HepG2 (cell line): ENCODE results near the gene PPP1R7.

Source experiments
- HNF1A ChIP-seq, 2 experiments: sonication (generic) in 1 of 2; formaldehyde crosslinking in 1 of 2; IDR thresholded peaks; 2 replicates each; pipeline versions ENCODE4 v1.4.0 to v1.6.1; 2016 to 2020; ENCODE audit warnings: borderline replicate concordance in 1 of 2, low read depth in 1 of 2, mild to moderate bottlenecking in 1 of 2, missing genetic modification reagents in 1 of 2
- HNF4A ChIP-seq: sonication (generic); formaldehyde crosslinking; IDR thresholded peaks from 2 replicates; pipeline ENCODE4 v1.4.0; 2020; ENCODE audit warnings: missing genetic modification reagents
- KDM2A ChIP-seq: sonication (generic); formaldehyde crosslinking; IDR thresholded peaks from 2 replicates; pipeline ENCODE4 v1.4.0; 2020; ENCODE audit warnings: low read depth, missing genetic modification reagents, borderline replicate concordance
- PHB2 ChIP-seq: fragments of 450-650 bp; IDR thresholded peaks from 2 replicates; pipeline ENCODE4 v1.6.1; 2018; ENCODE audit not compliant: partially characterized antibody
- POLR2A ChIP-seq, 2 experiments: IDR thresholded peaks; 2 replicates each; pipeline ENCODE4 v1.6.1; 2011; ENCODE audit warnings: low read depth in 2 of 2, low read length in 2 of 2, mild to moderate bottlenecking in 1 of 2, moderate library complexity in 1 of 2; ENCODE audit not compliant: insufficient read depth in 1 of 2
- POLR2AphosphoS5 ChIP-seq: IDR thresholded peaks from 2 replicates; pipeline ENCODE4 v1.6.1; 2012; ENCODE audit warnings: low read depth, low read length
- REST ChIP-seq, 2 experiments: IDR thresholded peaks; 2 replicates each; pipeline ENCODE4 v1.6.1; 2011 to 2012; ENCODE audit warnings: low read length in 2 of 2, borderline replicate concordance in 1 of 2, low read depth in 1 of 2, mild to moderate bottlenecking in 1 of 2, moderate library complexity in 1 of 2
- TCF7 ChIP-seq: sonication (generic); IDR thresholded peaks from 2 replicates; pipeline ENCODE4 v1.6.1; 2016; ENCODE audit warnings: antibody characterized with exemption, low read depth
- XRCC5 ChIP-seq: fragments of 200-400 bp; formaldehyde crosslinking; optimal IDR thresholded peaks from 2 replicates; pipeline ENCODE3; 2017; ENCODE audit warnings: mild to moderate bottlenecking, low read length
- ZBTB40 ChIP-seq, 2 experiments: fragments of 450-650 bp in 1 of 2; sonication (generic) in 1 of 2; formaldehyde crosslinking in 1 of 2; IDR thresholded peaks; 2 replicates each; pipeline versions ENCODE4 v1.6.1 to v1.8.0; 2016 to 2022; ENCODE audit warnings: antibody characterized with exemption in 1 of 2, mild to moderate bottlenecking in 1 of 2, missing genetic modification reagents in 1 of 2
- ZNF296 ChIP-seq: sonication (generic); formaldehyde crosslinking; conservative IDR thresholded peaks from 2 replicates; pipeline ENCODE4 v1.5.0; 2020; ENCODE audit warnings: mild to moderate bottlenecking, missing genetic modification reagents
- TF ChIP-seq, protein P1 (sequence below): sonication (generic); formaldehyde crosslinking; IDR thresholded peaks from 2 replicates; pipeline ENCODE4 v1.5.0; 2020; ENCODE audit warnings: mild to moderate bottlenecking, missing genetic modification reagents, moderate library complexity
- TF ChIP-seq, protein P2 (sequence below): sonication (generic); formaldehyde crosslinking; IDR thresholded peaks from 2 replicates; pipeline ENCODE4 v1.5.0; 2020; ENCODE audit warnings: missing genetic modification reagents, mild to moderate bottlenecking, borderline replicate concordance

DNA sequence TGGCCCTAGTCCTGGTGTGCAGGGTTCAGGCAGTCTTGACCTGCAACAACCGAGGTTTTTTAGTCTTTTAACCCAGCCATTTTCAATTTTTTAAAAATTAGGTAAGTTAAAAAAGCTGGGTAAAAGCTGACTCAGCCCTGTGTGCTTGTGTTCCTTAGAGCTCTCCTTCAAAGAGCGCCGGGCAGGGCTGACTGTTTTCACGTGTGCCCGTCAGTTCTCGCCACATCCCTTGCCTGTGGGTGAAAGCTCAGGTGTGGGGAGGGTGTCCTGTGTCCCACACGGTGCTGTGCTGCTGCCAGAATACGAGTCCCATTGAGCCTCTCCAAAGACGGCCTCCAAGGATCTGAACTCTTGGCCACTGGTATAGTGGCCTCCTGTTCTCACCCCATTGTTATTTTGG, 33.0 kb downstream of the PPP1R7 start:
- TF ChIP-seq POLR2AphosphoS5: no peak
- TF ChIP-seq HNF4A (CRISPR knock-in tag): no peak
- no peak for TF ChIP-seq TCF7
- TF ChIP-seq, protein P1, sequence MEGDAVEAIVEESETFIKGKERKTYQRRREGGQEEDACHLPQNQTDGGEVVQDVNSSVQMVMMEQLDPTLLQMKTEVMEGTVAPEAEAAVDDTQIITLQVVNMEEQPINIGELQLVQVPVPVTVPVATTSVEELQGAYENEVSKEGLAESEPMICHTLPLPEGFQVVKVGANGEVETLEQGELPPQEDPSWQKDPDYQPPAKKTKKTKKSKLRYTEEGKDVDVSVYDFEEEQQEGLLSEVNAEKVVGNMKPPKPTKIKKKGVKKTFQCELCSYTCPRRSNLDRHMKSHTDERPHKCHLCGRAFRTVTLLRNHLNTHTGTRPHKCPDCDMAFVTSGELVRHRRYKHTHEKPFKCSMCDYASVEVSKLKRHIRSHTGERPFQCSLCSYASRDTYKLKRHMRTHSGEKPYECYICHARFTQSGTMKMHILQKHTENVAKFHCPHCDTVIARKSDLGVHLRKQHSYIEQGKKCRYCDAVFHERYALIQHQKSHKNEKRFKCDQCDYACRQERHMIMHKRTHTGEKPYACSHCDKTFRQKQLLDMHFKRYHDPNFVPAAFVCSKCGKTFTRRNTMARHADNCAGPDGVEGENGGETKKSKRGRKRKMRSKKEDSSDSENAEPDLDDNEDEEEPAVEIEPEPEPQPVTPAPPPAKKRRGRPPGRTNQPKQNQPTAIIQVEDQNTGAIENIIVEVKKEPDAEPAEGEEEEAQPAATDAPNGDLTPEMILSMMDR: no peak
- TF ChIP-seq ZNF296 (CRISPR knock-in tag): no peak
- no peak for TF ChIP-seq POLR2A (IDR thresholded peaks at IDR 0.05; ENCODE audit: insufficient read depth in 1 of 2, low read depth in 2 of 2, low read length in 2 of 2)
- TF ChIP-seq REST (IDR thresholded peaks at IDR 0.05; ENCODE audit: borderline replicate concordance in 1 of 2, low read depth in 1 of 2, low read length in 2 of 2): no peak
- no peak for TF ChIP-seq HNF1A (IDR thresholded peaks at IDR 0.05; ENCODE audit: low read depth)
- no peak for TF ChIP-seq HNF1A (CRISPR knock-in tag; IDR thresholded peaks at IDR 0.05; ENCODE audit: borderline replicate concordance)
- TF ChIP-seq, protein P2, sequence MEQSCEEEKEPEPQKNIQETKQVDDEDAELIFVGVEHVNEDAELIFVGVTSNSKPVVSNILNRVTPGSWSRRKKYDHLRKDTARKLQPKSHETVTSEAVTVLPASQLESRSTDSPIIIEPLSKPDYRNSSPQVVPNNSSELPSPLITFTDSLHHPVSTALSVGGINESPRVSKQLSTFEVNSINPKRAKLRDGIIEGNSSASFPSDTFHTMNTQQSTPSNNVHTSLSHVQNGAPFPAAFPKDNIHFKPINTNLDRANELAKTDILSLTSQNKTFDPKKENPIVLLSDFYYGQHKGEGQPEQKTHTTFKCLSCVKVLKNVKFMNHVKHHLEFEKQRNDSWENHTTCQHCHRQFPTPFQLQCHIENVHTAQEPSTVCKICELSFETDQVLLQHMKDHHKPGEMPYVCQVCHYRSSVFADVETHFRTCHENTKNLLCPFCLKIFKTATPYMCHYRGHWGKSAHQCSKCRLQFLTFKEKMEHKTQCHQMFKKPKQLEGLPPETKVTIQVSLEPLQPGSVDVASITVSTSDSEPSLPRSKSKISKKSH (CRISPR knock-in tag): no peak
- TF ChIP-seq ZBTB40 (IDR thresholded peaks at IDR 0.05): no peak
- TF ChIP-seq ZBTB40 (CRISPR knock-in tag; IDR thresholded peaks at IDR 0.05): no peak
- no peak for TF ChIP-seq XRCC5
- TF ChIP-seq KDM2A (CRISPR knock-in tag): no peak
- TF ChIP-seq PHB2: no peak
